ENCODE data around the gene PTOV1. TPM values are rescaled to one million over a fixed set of nuclear protein-coding genes. Genes with fewer than 3 reads are reported as not detected.

Gene PTOV1
- total RNA-seq, 6 donors from 2014 or later, result 60.2 to 136 (median 106) TPM

- DNase-seq, result no peak
- ATAC-seq (ENCODE audit: low FRiP score in 2 of 2), result no peak
- H3K9me3 ChIP-seq, result no peaks in the 10 kb centered on the region
- H3K36me3 ChIP-seq, result peaks cover 3 to 59% (median 46%) of the 10 kb centered on the region in 4 donors
- no peak overlapping the region for H3K4me3 ChIP-seq
- no peak overlapping the region for H3K27ac ChIP-seq
- no peaks in the 10 kb centered on the region for H3K27me3 ChIP-seq
- no peak for TF ChIP-seq POLR2AphosphoS5 (IDR thresholded peaks at IDR 0.05)
- no peak for TF ChIP-seq POLR2A (IDR thresholded peaks at IDR 0.05)
- TF ChIP-seq EP300 (IDR thresholded peaks at IDR 0.05), result no peak
- no peak for TF ChIP-seq CTCF (IDR thresholded peaks at IDR 0.05)
- H3K4me1 ChIP-seq, result no peaks in the 10 kb centered on the region
- 81 to 88% methylated on average over 11 of the region's 11 CpGs for WGBS, 2 donors
These were observed 10.6 kb upstream of the PTOV1 start for GRCh38 chr19:49840321-49840720.

GRCh38 chr19:49840736-49841249 is 10.2 kb upstream of the PTOV1 start:
- TF ChIP-seq POLR2A (IDR thresholded peaks at IDR 0.05) (no peak), POLR2AphosphoS5 (IDR thresholded peaks at IDR 0.05) (no peak), CTCF (IDR thresholded peaks at IDR 0.05) (no peak), EP300 (IDR thresholded peaks at IDR 0.05) (no peak)
- WGBS, 2 donors, result 78 to 85% methylated on average over 17 of the region's 17 CpGs
- H3K27me3 ChIP-seq, result no peaks in the 10 kb centered on the region
- no peaks in the 10 kb centered on the region for H3K4me1 ChIP-seq
- peaks cover 3 to 54% (median 41%) of the 10 kb centered on the region in 4 donors for H3K36me3 ChIP-seq
- H3K9me3 ChIP-seq, result no peaks in the 10 kb centered on the region
- DNase-seq (no peak), ATAC-seq (ENCODE audit: low FRiP score in 2 of 2) (no peak)
- no peak overlapping the region for H3K4me3 ChIP-seq
- no peak overlapping the region for H3K27ac ChIP-seq

GRCh38 chr19:49843265-49843664 is 7.7 kb upstream of the PTOV1 start:
- no peak overlapping the region for H3K27ac ChIP-seq
- no peak for TF ChIP-seq POLR2AphosphoS5 (IDR thresholded peaks at IDR 0.05)
- no peak for TF ChIP-seq CTCF (IDR thresholded peaks at IDR 0.05)
- TF ChIP-seq POLR2A (IDR thresholded peaks at IDR 0.05), result no peak
- no peak for TF ChIP-seq EP300 (IDR thresholded peaks at IDR 0.05)
- ATAC-seq (ENCODE audit: low FRiP score in 2 of 2) (no peak), DNase-seq (no peak)
- no peaks in the 10 kb centered on the region for H3K27me3 ChIP-seq
- H3K36me3 ChIP-seq, result peaks cover 3 to 30% (median 18%) of the 10 kb centered on the region in 4 donors
- no peaks in the 10 kb centered on the region for H3K9me3 ChIP-seq
- WGBS, 2 donors, result 81 to 84% methylated on average over 3 of the region's 3 CpGs
- peaks cover 0 to 4% (median 2%) of the 10 kb centered on the region in 4 donors for H3K4me1 ChIP-seq
- no peak overlapping the region for H3K4me3 ChIP-seq

- DNase-seq (no peak), ATAC-seq (ENCODE audit: low FRiP score in 2 of 2) (no peak)
- Histone ChIP-seq H3K9me3 (no peaks in the 10 kb centered on the region), H3K27ac (no peak overlapping the region), H3K36me3 (peaks cover 0 to 18% (median 9%) of the 10 kb centered on the region in 4 donors), H3K27me3 (no peaks in the 10 kb centered on the region), H3K4me1 (peaks cover 4 to 13% (median 7%) of the 10 kb centered on the region in 4 donors), H3K4me3 (no peak overlapping the region)
- 67 to 79% methylated on average over 12 to 18 of the region's 18 CpGs for WGBS, 2 donors
- TF ChIP-seq POLR2AphosphoS5 (IDR thresholded peaks at IDR 0.05) (no peak), EP300 (IDR thresholded peaks at IDR 0.05) (no peak), CTCF (IDR thresholded peaks at IDR 0.05) (no peak), POLR2A (IDR thresholded peaks at IDR 0.05) (no peak)
These were observed 6.5 kb upstream of the PTOV1 start for GRCh38 chr19:49844138-49845095.
